ENCODE data around the gene CCNG1.

- TF ChIP-seq, protein P1, sequence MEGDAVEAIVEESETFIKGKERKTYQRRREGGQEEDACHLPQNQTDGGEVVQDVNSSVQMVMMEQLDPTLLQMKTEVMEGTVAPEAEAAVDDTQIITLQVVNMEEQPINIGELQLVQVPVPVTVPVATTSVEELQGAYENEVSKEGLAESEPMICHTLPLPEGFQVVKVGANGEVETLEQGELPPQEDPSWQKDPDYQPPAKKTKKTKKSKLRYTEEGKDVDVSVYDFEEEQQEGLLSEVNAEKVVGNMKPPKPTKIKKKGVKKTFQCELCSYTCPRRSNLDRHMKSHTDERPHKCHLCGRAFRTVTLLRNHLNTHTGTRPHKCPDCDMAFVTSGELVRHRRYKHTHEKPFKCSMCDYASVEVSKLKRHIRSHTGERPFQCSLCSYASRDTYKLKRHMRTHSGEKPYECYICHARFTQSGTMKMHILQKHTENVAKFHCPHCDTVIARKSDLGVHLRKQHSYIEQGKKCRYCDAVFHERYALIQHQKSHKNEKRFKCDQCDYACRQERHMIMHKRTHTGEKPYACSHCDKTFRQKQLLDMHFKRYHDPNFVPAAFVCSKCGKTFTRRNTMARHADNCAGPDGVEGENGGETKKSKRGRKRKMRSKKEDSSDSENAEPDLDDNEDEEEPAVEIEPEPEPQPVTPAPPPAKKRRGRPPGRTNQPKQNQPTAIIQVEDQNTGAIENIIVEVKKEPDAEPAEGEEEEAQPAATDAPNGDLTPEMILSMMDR (IDR thresholded peaks at IDR 0.05; ENCODE audit: borderline replicate concordance, extremely low read depth, low read length, poor library complexity, severe bottlenecking): no peak
- no peak for TF ChIP-seq EZH2 (IDR thresholded peaks at IDR 0.05; ENCODE audit: borderline replicate concordance, low read depth, low read length, severe bottlenecking)
Measured at GRCh38 chr5:163395792-163396191, 41.6 kb upstream of the CCNG1 start.
